Brain microvascular endothelial cell (primary cell): ENCODE measurements around the gene RAPSN.
A peak's percentile ranks its signal among the peaks of the same experiment; 100 is the strongest.

Source experiments
- DNase-seq: peaks from one replicate; pipeline ENCODE4 v3.0.0-alpha.2; 2020
- H3K27ac ChIP-seq: fragments of 250-450 bp; sonication (Bioruptor Pico); 2 replicates; pipeline ENCODE4 v1.5.1; 2020; ENCODE audit warnings: mild to moderate bottlenecking, moderate library complexity
- H3K27me3 ChIP-seq: fragments of 250-450 bp; sonication (Bioruptor Pico); replicated peaks from 2 replicates; pipeline ENCODE4 v1.5.1; 2020; ENCODE audit warnings: mild to moderate bottlenecking
- H3K36me3 ChIP-seq: fragments of 250-450 bp; sonication (Bioruptor Pico); replicated peaks from 2 replicates; pipeline ENCODE4 v1.5.1; 2020; ENCODE audit warnings: mild to moderate bottlenecking
- H3K4me3 ChIP-seq: 2 replicates; pipeline ENCODE4 v1.5.1; 2011; ENCODE audit warnings: low read depth, mild to moderate bottlenecking, control low read depth, low read length, moderate library complexity
- CTCF ChIP-seq: IDR thresholded peaks from 2 replicates; pipeline ENCODE4 v1.5.1; 2011; ENCODE audit warnings: low read depth, mild to moderate bottlenecking, moderate library complexity, low read length, control low read depth, inconsistent platforms; ENCODE audit errors: missing control alignments
- in situ Hi-C: cut with HindIII; loops from 2 replicates; pipeline ENCODE4 v1.10.0; 2017; ENCODE audit warnings: low sequenced_read_pairs, low pct_ligation_motif_present

The RAPSN gene

GRCh38 chr11:47413908-47414684 is 34.8 kb downstream of the RAPSN start:
- TF ChIP-seq CTCF = no peak
- Histone ChIP-seq H3K27ac (no peak overlapping the region), H3K36me3 (peaks cover 46% of the 10 kb centered on the region), H3K4me3 (no peak overlapping the region), H3K27me3 (no peaks in the 10 kb centered on the region)
- in situ Hi-C loops = no loop called here
- peak; percentile 58 for DNase-seq

- H3K36me3 ChIP-seq = peaks cover 38% of the 10 kb centered on the region
- no peak for TF ChIP-seq CTCF
- DNase-seq = no peak
- in situ Hi-C loops = no loop called here
- H3K27me3 ChIP-seq = no peaks in the 10 kb centered on the region
- no peak overlapping the region for H3K4me3 ChIP-seq
- no peak overlapping the region for H3K27ac ChIP-seq
Observed at GRCh38 chr11:47413351-47413750, 35.6 kb downstream of the RAPSN start.

- Histone ChIP-seq H3K4me3 (no peak overlapping the region), H3K36me3 (peaks cover 35% of the 10 kb centered on the region), H3K27ac (no peak overlapping the region), H3K27me3 (no peaks in the 10 kb centered on the region)
- peak; percentile 92 for TF ChIP-seq CTCF
- no peak for DNase-seq
- in situ Hi-C loops = no loop called here
Observed at GRCh38 chr11:47411884-47412746, 36.8 kb downstream of the RAPSN start.

- TF ChIP-seq CTCF = no peak
- DNase-seq = no peak
- in situ Hi-C loops = no loop called here
- H3K27me3 ChIP-seq = no peaks in the 10 kb centered on the region
- H3K36me3 ChIP-seq = peaks cover 31% of the 10 kb centered on the region
- no peak overlapping the region for H3K27ac ChIP-seq
- H3K4me3 ChIP-seq = peak overlapping the region; percentile 89
Observed at GRCh38 chr11:47410370-47411264, 38.3 kb downstream of the RAPSN start.

GRCh38 chr11:47409440-47410369 is 39.2 kb downstream of the RAPSN start:
- Histone ChIP-seq H3K27ac (peak overlapping the region; percentile 85), H3K4me3 (peak overlapping the region; percentile 89), H3K36me3 (peaks cover 25% of the 10 kb centered on the region), H3K27me3 (no peaks in the 10 kb centered on the region)
- in situ Hi-C loops = no loop called here
- DNase-seq = no peak
- no peak for TF ChIP-seq CTCF
